GM18909 (cell line): ENCODE measurements around the gene SMARCB1.

Experiments
- ATAC-seq: cut with Tn5 transposase; IDR thresholded peaks from one replicate; pipeline ENCODE4 v1.9.1; 2021; ENCODE audit warnings: mild to moderate bottlenecking; ENCODE audit not compliant: unreplicated experiment, poor library complexity

SMARCB1 gene

GRCh38 chr22:23827351-23827995, 40.7 kb downstream of the SMARCB1 start:
- no peak for ATAC-seq

- no peak for ATAC-seq
Measured at GRCh38 chr22:23828800-23829680, 42.3 kb downstream of the SMARCB1 start.

GRCh38 chr22:23829845-23830372, 43.1 kb downstream of the SMARCB1 start:
- ATAC-seq = no peak

GRCh38 chr22:23831261-23831660, 44.5 kb downstream of the SMARCB1 start:
- ATAC-seq = no peak

DNA sequence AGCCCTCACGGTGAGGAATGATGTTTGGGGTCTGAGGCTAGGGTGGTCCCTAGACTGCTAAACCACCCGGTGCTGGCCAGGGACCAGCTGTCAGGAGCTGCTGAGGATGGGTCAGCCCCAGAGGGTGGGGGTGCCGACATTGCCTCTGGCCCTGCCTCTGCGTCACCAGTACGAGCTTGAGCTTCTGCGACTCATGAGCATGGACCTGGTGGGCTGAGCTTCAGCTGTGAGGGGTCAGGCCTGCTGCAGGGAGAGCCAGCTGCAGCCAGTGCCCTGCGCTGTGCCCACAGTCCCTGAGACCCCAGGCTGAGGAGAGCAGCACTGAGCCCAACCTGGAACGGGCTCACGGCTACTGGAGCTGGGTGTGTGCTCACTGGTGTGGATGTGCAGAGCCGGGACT, 45.0 kb downstream of the SMARCB1 start:
- no peak for ATAC-seq

DNA sequence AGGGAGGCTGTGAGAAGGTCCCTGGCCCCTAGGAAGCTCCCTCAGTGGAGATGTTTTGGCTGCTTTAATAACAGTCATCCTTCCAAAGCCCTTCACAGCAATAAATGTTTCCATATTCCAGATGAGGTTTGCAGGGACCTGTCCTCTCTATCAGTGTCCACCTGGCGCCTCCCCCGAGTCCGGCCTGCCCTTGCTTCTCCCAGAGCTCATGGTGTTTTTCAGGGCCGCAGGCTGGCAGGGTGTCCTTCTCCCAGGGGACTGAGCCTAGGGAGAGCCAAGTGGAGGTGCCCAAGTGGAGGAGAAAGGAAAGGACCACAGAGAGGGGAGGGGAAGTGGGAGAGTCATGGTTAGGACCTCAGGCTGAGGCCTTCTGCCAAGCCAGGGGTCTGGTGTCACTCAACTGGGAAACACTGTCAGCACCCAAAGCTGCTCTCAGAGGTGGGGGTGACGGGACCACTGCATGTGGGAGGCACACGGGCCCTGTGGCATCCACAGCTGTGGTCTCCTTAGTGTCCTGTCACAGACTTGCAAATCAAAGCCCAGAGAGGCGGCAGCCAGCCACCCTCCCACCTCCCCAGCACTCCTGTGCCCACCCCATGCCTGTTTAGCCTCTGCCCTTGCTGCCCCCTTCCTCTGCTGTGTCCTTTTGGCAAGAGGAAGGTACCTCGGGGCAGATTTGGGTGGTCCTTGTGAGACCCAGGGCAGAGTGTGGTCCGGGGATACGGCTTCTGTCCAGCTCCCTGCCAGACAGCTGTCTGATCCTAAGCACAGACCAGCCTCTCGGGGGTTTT, 45.7 kb downstream of the SMARCB1 start:
- no peak for ATAC-seq

DNA sequence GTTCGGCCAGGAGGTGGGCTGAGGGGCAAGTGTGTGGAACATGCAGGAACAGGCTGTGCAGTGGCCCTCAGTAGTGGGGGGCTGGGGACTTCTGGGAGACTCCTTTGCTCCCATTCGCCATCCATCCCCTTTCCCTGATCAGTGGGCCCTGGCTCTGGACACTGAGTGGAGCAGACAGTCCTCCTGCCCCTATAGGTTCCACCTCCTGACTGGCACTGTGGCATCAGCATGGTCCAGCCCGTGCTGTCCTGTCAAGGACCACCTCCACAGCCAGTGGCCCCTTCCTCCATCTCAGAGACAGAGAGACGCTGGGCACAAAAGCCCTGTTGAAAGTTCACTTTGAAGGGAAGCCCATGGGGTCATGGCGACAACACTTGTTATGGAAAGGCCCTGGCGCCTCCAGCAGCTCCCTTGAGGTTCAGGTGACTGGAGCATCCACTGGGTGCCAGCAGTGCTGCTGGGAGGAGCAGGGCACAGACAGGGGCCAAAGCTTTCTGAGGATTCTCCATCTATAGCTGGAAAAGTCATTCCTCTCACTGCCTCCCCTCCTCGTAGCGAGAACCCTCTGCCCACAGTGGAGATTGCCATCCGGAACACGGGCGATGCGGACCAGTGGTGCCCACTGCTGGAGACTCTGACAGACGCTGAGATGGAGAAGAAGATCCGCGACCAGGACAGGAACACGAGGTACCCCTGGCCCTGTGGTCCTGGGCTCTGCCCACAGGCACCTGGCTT, 46.4 kb downstream of the SMARCB1 start:
- no peak for ATAC-seq

DNA sequence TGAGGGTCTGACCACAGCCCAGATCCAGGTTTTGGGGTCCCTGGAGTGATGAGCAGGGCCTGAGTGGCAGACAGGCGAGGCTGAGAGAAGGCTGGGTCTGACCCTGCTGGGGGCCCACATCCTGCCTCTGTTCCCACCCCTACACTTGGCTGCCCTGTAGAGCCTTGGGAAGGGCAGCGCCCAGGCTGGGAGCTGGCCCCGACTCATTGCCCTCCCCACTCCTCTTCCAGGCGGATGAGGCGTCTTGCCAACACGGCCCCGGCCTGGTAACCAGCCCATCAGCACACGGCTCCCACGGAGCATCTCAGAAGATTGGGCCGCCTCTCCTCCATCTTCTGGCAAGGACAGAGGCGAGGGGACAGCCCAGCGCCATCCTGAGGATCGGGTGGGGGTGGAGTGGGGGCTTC, 47.1 kb downstream of the SMARCB1 start:
- ATAC-seq = no peak

- no peak for ATAC-seq
Measured at GRCh38 chr22:23834406-23834792, 47.6 kb downstream of the SMARCB1 start.

DNA sequence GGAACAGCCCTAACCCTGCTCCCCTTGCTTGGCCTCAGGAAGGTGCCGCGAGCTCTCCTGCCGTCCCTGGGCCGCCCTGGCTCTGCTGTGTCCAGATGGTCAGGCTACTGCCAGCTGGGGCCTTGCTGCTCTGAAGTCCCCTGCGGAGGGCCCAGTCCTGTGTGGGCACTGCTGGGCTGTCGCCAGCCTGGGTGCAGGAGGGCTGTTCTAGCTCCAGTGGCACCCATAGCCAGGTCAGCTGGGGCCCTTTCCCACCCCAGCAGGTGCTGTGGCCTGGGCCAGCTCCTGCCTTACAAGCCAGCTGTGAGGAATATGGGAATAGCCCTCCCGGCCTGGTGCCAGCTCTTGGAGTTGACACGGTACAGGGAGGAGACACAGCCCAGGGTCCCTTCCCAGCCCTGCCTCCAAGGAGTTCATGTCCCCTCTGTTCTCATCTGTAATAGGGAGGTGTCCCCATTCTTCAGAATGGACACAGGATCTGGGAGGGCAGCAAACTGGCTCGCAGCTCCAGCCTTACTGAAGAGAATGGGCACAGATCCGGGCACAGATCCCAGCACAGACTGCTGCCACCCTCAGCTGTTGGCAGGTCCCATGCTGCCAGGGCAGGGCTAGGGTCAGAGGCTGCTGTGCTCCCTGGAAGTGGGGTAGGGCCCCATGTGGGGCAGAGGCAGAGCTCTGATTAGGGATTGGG, 48.2 kb downstream of the SMARCB1 start:
- no peak for ATAC-seq

DNA sequence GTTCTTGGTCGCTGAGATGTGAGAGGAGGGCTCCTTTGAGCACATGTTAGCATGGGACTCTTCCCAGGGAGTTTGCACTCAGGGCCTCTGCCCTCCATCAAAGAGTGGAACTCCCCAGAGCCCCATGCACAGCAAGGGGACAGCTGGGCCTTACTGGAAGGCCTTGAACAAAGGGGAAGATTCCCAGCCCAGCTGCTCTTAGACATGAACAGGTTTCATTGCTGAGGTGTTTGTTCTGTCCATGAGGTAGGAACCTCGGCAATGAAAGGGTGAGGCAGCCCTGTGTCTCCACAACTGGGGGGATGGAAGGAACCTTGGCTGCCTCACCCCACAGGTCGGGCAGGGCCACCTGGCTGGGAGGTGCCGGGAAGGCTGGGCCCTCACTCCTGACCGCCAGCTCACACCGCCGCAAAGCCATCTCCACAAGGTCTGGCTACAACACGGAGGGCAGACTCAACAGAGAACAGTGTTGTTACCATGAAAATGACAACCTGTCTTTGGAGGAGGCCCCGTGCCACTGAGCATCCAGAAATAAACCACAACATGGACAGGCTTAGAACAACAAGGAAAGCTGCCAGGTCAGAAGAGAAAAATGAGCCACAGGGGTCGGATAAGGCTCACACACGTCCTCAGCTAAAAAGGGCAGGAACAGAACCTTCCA, 48.8 kb downstream of the SMARCB1 start:
- no peak for ATAC-seq

DNA sequence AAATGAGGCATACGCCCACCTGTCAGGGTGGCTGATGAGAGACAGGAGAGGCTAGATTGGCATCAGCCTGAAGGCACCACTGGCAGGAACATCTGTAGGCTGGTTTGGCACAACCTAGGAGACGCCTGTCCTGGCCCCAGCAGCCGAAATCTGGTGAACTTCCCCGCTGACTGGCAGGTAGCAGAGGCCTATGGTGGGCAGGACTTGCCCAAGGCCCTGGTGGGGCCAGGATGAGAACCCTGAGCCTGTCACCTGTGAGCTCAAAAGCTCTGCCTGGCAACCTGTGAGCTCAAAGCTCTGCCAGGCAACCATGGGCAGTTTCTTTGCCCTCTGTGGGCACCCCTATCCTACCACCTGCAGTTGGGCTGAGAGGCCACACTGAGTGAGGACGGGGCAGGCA, 49.5 kb downstream of the SMARCB1 start:
- no peak for ATAC-seq

- ATAC-seq = no peak
Measured at GRCh38 chr22:23836692-23837495, 50.1 kb downstream of the SMARCB1 start.

- ATAC-seq = no peak
Measured at GRCh38 chr22:23837496-23837859, 50.7 kb downstream of the SMARCB1 start.

GRCh38 chr22:23837911-23838680, 51.3 kb downstream of the SMARCB1 start:
- ATAC-seq = peak; percentile 4

DNA sequence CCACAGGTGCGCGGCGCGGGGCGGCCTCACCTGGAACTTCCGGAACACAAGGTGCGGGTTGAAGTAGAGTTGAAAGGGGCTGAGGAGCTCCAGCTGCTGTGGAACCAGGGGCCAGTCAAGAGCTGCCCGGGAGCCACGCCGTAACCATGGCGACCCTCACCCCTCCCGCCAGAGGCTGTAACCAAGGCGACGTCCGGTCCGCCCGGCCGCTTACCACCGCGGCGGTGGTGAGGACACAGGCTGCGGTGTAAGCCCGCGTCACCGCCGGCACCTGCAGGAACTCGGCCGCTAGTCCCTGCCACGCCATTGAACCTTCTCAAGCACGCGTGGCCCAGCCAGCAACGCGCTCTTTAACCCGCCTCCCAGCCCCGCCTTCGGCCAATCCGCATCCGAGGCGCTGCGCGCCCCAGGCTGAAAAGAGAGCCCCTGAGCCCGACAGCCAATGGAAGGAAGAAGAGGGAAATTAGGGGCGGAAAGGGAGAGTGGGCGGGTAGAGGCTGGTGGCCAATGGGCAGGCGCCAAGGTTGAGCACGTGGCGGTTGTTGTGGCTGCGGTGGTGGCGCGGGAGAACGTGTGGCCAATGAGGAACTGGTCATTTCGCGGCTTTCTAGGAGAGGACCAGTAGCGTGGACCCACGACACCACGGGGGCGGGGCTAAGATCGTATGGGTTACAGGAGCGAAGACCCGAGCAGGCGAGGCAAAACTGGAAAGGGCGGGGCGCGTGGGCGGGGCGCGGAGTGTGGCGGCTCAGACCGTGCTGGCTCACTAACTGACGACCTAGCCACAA, 52.1 kb downstream of the SMARCB1 start, which contains the start of gene DERL3:
Gene DERL3, minus strand, starts transcription at position 326 of the 788 bp plus-strand sequence. Its CDS starts 19 bp downstream, at position 307.
- peak; percentile 81 for ATAC-seq

DNA sequence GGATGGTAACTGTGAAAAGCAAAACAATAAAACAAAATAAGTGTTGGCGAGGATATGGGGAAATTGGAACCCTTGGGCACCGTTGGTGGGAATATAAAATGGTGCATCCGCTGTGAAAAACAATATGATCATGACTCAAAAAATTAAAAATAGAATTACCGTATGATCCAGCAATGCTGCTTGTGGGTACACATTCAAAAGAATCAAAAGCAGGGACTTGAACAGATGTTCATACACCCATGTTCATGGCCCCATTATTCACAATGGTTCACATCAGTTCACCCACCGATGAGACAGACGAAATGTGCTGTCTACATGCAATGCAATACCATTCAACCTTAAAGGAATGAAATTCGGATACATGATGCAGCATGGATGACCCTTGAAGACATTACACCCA, 53.3 kb downstream of the SMARCB1 start:
- no peak for ATAC-seq
